ENCODE measurements around the gene ABCC6. TPM values are rescaled to one million over a fixed set of nuclear protein-coding genes. Genes with fewer than 3 reads are reported as not detected.

Gene ABCC6
- total RNA-seq, 1 experiment from 2014 or later, result 1.1 TPM

- Mint-ChIP-seq H3K4me1 (peaks cover 0 to 7% of the 10 kb centered on the region in 2 experiments; a peak in 2 of 4 replicates), H3K27ac (no peak overlapping the region; a peak in 1 of 7 replicates), H3K9me3 (no peaks in the 10 kb centered on the region), H3K4me3 (no peak overlapping the region), H3K36me3 (ENCODE audit: insufficient read depth in 1 of 3, low read depth in 3 of 3) (peaks cover 36 to 73% (median 69%) of the 10 kb centered on the region in 3 experiments; a peak in 6 of 7 replicates), H3K27me3 (ENCODE audit: low read depth) (no peaks in the 10 kb centered on the region)
- H3K4ac ChIP-seq (ENCODE audit: low read depth, low read length), result no peak overlapping the region
- H4K91ac ChIP-seq (ENCODE audit: insufficient read length, low read depth, low read length), result no peak overlapping the region
- no peak overlapping the region for H2AK5ac ChIP-seq (ENCODE audit: insufficient read length, low read length)
- H3K18ac ChIP-seq (ENCODE audit: insufficient read length, low read depth, low read length), result no peak overlapping the region
- WGBS (ENCODE audit: extremely low coverage, insufficient read length, low lambda C conversion rate), result no CpG with 5 or more reads among the region's 8 CpGs
- H3T11ph ChIP-seq (ENCODE audit: low read length), result no peak overlapping the region
- no peak overlapping the region for H2BK20ac ChIP-seq (ENCODE audit: low read depth, low read length, poor library complexity, severe bottlenecking)
- no peak overlapping the region for H3K27ac ChIP-seq (ENCODE audit: insufficient read length, low read depth, low read length)
- no peaks in the 10 kb centered on the region for H3K9me3 ChIP-seq (ENCODE audit: control insufficient read depth, low read depth, low read length)
- no peak overlapping the region for H2AFZ ChIP-seq (ENCODE audit: low read length)
- no peak overlapping the region for H2BK5ac ChIP-seq (ENCODE audit: insufficient read length, low read length)
- H3K4me1 ChIP-seq (ENCODE audit: insufficient read depth, low read length), result no peaks in the 10 kb centered on the region
- no peak for DNase-seq
- H2BK12ac ChIP-seq (ENCODE audit: insufficient read length, low read depth, low read length), result no peak overlapping the region
- no peak overlapping the region for H2BK15ac ChIP-seq (ENCODE audit: low read depth, low read length)
- no peak overlapping the region for H3K56ac ChIP-seq (ENCODE audit: insufficient read length, low read depth, low read length)
- H3K27me3 ChIP-seq (ENCODE audit: insufficient read depth, low read length), result no peaks in the 10 kb centered on the region
- H3K79me2 ChIP-seq (ENCODE audit: insufficient read depth, low read length), result no peaks in the 10 kb centered on the region
- H4K20me1 ChIP-seq (ENCODE audit: control insufficient read depth, insufficient read depth, insufficient read length), result no peaks in the 10 kb centered on the region
- no peak overlapping the region for H3K9ac ChIP-seq (ENCODE audit: extremely low read depth, insufficient read length, low read length)
- no peak overlapping the region for H2BK120ac ChIP-seq (ENCODE audit: low read depth, low read length, poor library complexity, severe bottlenecking)
- no peak for TF ChIP-seq CTCF (conservative IDR thresholded peaks at IDR 0.05)
- H3K4me2 ChIP-seq (ENCODE audit: insufficient read depth, insufficient read length, low read length), result no peak overlapping the region
- H3K14ac ChIP-seq (ENCODE audit: insufficient read depth, low read length), result no peak overlapping the region
- H3K79me1 ChIP-seq (ENCODE audit: insufficient read depth, low read depth, low read length, poor library complexity, severe bottlenecking), result no peaks in the 10 kb centered on the region
- no peak overlapping the region for H4K5ac ChIP-seq (ENCODE audit: insufficient read length, low read depth, low read length)
- H3K23ac ChIP-seq (ENCODE audit: insufficient read length, low read depth, low read length), result no peak overlapping the region
- H4K8ac ChIP-seq (replicated peaks; ENCODE audit: insufficient read length, low read depth, low read length), result no peak overlapping the region
- no peaks in the 10 kb centered on the region for H3K23me2 ChIP-seq (ENCODE audit: insufficient read length, low read depth, low read length, poor library complexity, severe bottlenecking)
Observed at GRCh38 chr16:16100631-16101030, 122.7 kb downstream of the ABCC6 start.
